Stimulated activated CD8-positive, alpha-beta memory T cell treated with anti-CD3 and anti-CD28 coated beads, Interleukin-4, amount 100 ng/mL, for 48 hours (primary cell): ENCODE results near the gene SYNPO2.

ENCODE experiments used
- DNase-seq: peaks from one replicate; pipeline ENCODE4 v3.0.0-alpha.2; 2020

Gene SYNPO2

GRCh38 chr4:118935819-118936218 lies 47.2 kb downstream of the SYNPO2 start:
- no peak for DNase-seq

DNA sequence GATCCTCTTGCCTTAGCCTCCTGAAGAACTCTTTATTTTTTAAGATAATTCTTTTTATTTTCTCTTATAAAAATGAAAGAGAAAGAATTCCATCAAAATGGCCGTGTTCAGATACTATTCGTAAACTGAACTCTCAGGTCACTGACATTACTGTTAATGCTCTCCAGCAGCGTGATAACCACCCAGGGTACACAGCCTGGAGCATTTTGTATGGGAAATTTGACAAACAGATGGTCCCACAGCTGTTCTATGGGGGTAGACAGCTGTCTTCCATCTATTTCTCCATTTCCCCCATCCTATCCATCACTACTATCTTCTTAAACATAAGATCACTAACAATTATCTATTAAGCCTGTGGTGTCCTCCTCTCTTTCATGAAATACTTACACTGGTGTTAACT lies 47.8 kb downstream of the SYNPO2 start:
- DNase-seq = no peak

DNA sequence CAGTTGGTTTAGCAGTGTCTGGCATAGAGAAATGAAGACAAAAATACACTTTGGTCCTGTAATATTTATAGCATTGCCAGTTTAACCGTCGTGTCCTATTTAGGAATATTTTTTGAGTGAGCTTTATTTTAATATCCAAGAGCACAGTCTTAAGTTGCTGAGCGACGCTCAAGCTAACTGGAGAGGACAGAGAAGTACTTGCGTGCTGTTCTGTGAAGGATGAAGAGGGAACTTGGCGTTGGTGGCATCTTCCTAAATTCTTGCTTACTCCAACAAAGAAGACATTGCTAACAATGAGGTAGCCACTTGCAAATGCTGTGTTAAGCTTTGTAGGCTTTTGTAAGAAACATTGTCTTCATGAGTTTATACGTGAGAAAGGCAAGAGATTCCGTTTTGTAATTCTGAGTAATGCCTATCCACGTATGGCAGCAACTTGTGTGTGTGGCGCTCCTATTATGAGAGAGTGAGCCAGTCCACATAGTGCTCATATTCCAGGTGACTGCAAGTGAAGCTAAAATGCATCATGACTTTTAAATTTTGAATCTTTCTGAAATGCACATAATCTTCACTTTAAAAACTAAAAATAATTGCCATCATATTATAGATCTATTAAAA lies 50.6 kb downstream of the SYNPO2 start:
- DNase-seq = no peak

- no peak for DNase-seq
These were observed 52.5 kb downstream of the SYNPO2 start for GRCh38 chr4:118941149-118941548.

- DNase-seq = no peak
These were observed 53.1 kb downstream of the SYNPO2 start for GRCh38 chr4:118941799-118942198.

DNA sequence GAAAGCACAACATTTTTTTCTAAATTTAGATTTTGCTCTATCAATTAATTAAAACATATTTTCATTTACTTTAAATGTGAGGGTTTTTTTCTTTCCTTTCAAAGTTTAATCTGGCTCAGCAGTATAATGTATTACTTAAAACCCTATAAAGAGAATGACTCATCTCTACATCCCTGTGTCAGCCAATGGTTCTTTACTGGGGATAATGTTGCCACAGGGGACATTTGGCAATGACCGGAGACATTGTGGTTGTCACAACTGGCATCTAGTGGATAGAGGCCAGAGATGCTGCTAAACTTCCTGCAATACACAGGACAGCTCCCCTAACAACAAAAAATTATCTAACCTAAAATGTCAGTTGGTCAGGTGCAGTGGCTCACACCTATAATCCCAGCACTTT lies 53.8 kb downstream of the SYNPO2 start:
- DNase-seq = no peak

GRCh38 chr4:118947095-118947494 lies 58.4 kb downstream of the SYNPO2 start:
- no peak for DNase-seq

GRCh38 chr4:118948545-118949144 lies 60.0 kb downstream of the SYNPO2 start:
- no peak for DNase-seq

- DNase-seq = no peak
These were observed 61.6 kb downstream of the SYNPO2 start for GRCh38 chr4:118950224-118950623.

GRCh38 chr4:118950929-118951570 lies 62.4 kb downstream of the SYNPO2 start:
- no peak for DNase-seq

DNA sequence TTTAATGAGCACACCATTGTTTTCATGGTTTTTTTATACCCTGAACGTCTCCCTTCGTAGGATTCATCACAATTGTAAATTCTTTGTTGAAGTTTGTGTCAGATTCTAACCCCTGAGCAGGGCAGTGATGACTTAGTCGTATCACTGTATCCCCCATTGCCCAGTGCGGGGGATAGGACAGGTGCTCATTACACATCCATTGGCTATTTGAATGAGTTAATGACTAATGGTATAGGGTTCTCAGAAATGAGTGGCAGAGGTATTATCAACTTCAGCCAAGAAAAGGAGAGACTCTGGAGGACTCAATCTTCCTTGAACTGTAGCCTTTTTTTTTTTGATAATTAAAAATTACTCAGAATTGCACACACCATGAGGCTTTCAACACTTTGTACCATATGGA lies 64.6 kb downstream of the SYNPO2 start:
- DNase-seq = no peak

- DNase-seq = no peak
These were observed 65.6 kb downstream of the SYNPO2 start for GRCh38 chr4:118954246-118954645.

DNA sequence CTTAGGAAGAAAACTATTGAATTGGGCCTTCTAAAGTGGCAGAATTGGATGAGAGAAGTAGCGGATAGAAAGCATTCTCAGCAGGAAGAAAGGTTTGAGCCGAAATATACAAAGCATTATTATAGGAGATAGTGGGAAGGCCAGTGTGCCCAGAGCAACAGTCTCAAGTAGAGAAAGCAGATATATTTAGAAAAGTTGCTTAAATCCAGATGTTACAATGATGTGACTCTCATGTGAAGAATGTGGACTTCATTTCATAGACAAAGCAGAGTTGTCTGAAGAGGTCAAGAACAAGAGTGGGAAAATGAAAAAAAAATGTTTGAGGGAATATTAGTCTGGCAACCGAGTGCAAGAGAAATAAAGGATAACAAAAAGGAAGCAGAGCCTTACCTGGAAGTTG lies 66.9 kb downstream of the SYNPO2 start:
- DNase-seq = no peak

DNA sequence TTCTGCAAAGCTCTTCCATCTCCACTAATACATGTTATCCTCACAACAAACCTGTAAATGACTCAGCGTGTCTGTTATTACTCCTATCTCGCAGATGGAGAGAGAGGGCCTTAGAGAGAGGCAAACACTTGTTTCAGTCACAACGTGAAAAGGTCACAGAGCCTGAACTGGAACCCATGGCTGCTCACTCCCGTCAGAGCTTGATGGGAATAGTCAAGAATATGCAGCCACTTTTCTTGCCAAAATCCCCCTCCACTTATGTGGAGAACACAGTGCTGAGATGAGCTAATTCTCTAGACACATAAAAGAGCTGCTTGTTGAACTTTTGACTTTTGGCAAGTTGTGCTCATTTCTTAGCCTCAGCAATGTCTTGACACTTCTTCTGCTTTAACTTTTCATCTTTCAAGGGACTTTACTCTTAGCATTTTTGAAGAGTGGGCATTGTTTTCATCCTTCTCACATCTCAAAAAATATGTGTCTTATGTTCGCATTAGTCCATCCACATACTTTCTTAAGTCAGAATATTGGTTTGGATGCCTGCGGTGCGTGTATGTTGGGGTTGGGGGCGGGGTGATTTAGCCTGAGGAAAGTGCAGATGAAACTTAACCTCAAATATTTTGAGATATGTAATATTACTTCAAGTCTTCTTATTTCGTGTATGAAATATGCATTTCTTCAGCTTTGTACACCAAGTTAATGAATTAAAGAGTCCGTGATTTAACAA lies 69.2 kb downstream of the SYNPO2 start:
- no peak for DNase-seq

DNA sequence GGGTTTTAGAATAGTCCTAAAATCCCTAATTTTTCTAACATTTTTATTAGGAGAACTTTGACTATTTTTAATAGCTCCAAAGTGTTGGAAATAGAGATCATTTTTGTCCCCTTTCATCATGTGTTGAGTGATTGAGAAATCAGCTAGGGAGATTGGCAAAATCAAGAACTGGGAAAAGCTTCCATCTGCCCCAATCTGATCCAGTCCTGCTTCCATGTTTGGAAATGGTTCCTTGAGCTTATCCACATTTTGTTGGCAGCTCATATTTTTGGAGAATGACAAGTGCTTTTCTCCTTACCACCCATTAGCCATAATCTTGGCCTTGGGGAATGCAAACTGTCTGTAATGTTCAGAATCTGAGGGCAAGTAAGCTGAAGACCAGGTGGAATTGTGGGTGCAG lies 73.9 kb downstream of the SYNPO2 start:
- DNase-seq = no peak

- DNase-seq = no peak
These were observed 76.3 kb downstream of the SYNPO2 start for GRCh38 chr4:118964891-118965411.

DNA sequence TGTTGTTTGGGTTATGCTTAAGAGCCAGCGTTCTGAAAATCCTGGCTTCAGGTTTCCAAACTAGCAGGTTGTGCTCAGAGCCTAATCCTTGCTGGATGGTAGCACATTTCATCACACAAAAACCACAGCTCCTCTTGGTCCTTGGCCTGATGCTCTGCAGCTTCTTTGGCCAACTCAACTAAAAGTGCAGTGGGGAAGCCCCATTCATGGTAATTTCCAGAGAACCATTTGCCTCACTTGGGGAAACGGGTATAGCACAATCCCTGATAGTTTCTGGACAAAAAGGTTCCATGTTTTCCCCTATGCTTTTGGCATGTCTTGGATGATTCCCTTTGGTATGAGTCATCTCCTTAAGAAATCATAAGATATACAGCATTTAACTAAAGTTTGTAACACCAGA lies 78.7 kb downstream of the SYNPO2 start:
- no peak for DNase-seq

DNA sequence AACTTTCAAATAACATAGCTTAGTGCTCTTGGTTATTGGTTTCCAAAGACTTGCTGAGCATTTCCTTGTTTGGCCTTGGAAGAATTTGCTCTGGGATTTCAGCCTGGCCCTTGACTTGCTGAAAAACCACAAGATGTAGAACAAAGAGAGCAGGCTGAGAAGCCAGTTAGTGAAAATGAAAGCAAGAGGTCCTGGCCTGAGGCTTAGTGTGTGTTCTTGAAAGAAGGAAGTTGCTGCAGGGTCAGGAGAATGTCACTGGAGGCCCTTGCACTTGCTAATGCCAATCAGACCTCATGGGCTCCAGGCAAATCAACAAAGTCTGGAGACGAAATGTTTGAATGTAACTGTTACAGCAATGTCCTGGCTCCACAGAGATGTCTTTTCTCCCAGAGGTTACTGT lies 79.4 kb downstream of the SYNPO2 start:
- no peak for DNase-seq

DNA sequence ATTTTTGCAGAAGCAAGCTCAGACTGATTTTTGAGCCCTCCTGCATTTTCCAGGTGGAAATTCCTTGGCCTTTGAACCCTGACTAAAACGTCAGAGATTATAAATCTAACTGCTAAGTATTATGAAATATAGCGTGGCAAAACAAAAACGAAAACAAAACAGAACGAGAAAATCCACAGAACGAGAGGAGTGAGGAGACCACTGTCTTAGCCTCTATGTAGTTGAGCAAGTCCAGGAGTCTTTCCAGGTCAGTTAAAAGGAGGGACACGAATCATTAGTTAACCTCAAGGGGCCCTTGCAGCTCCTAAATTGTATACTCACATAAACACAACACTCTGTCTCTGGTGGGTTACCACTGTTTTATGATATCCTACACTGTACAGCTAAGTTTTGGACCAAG lies 80.2 kb downstream of the SYNPO2 start:
- DNase-seq = no peak

GRCh38 chr4:118969359-118969758 lies 80.7 kb downstream of the SYNPO2 start:
- no peak for DNase-seq

DNA sequence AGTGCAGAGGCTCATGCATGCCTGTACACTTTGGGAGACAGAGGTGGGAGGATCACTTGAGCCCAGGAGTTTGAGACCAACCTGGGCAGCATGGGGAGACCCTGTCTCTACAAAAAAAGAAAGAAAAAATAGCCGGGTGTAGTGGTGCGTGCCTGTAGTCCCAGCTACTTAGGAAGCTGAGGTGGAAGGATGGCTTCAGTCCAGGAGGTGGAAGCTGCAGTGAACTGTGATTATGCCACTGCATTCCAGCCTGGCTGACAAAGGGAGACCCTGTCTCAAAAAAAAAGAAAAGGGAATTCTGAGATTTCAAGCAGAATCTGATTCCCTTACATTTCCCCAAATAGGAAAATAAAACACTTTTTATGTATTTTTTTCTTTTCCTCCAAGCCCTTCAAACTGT lies 83.5 kb downstream of the SYNPO2 start:
- no peak for DNase-seq

DNA sequence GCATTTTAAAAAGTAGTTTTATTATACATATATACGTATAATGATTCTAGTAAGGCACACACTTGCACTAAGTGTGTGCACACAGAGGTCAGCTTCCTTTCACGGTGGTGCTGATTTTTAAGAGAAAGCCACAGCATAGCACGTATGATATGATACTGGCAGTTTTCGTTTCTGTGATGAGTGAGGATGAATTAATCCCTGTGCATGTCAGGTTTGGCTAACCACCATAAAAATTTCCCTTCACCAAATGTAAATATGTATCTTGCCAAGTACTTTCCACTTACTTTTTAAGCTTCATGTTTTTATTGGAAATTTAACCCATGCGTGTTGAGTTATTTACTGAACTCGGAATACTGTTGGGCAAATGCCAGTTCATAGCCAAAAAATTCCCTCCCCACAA lies 84.6 kb downstream of the SYNPO2 start:
- no peak for DNase-seq

DNA sequence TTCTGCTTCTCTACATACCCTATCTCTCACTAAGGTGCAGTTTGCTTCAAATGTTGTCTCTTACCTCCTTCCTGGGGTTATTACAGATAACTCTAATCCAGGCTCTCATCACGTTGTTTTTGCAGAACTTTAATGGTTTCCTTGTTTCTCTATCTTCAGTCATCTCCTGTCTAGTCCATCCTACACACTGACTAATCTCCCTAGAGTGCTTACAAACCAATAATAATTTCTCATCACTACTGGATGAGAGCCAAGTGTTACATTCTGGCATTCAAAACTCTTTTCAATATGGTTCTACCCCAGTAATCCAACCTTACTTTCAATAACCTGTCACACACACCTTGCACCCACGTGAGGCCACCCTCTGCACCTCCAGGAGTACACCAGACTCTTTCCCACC lies 86.1 kb downstream of the SYNPO2 start:
- DNase-seq = no peak
